ENCODE measurements around the gene CCL18.
"Not testable (repeated sequence)": the region's sequence is repeated elsewhere in the genome, so short reads cannot be mapped to it uniquely, and the experiment has no call there.

DNA sequence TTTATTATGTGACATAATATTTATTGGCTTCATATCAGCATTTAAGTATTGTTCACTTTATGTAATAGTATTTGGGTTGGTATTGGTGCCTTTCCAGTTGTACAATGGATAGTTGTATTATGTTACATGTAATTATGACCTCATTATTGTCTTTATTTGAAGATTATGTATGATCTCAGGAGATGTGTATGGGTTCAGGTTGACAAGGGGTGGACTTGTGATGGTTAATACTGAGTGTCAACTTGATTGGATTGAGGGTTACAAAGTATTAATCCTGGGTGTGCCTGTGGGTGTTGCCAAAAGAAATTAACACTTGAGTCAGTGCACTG lies 51.5 kb downstream of the CCL18 start:
- not testable (repeated sequence) for TF ChIP-seq SIN3A (conservative IDR thresholded peaks at IDR 0.05 in 1 of 2, IDR thresholded peaks at IDR 0.05 in 1 of 2; ENCODE audit: low read depth in 1 of 2, low read length in 2 of 2); CTCF (IDR thresholded peaks at IDR 0.05; ENCODE audit: control extremely low read depth in 1 of 3, insufficient read depth in 1 of 3, low read depth in 1 of 3, low read length in 3 of 3); FOSL1 (IDR thresholded peaks at IDR 0.05; ENCODE audit: insufficient read depth, low read depth, low read length); EP300 (IDR thresholded peaks at IDR 0.05; ENCODE audit: borderline replicate concordance in 1 of 2, low read depth in 2 of 2, low read length in 2 of 2); RXRA (IDR thresholded peaks at IDR 0.05; ENCODE audit: insufficient read depth, low read depth, low read length); RFX5 (IDR thresholded peaks at IDR 0.05; ENCODE audit: borderline replicate concordance, low read depth, low read length); SP1 (IDR thresholded peaks at IDR 0.05; ENCODE audit: low read depth, low read length); BCL11A (IDR thresholded peaks at IDR 0.05; ENCODE audit: low read depth in 2 of 2, low read length in 2 of 2); CEBPB (IDR thresholded peaks at IDR 0.05; ENCODE audit: low read depth, low read length); MAX (IDR thresholded peaks at IDR 0.05); JUN (IDR thresholded peaks at IDR 0.05; ENCODE audit: low read depth, low read length); HDAC6 (IDR thresholded peaks at IDR 0.05; ENCODE audit: low read depth, low read length)
- TF ChIP-seq, protein P1, sequence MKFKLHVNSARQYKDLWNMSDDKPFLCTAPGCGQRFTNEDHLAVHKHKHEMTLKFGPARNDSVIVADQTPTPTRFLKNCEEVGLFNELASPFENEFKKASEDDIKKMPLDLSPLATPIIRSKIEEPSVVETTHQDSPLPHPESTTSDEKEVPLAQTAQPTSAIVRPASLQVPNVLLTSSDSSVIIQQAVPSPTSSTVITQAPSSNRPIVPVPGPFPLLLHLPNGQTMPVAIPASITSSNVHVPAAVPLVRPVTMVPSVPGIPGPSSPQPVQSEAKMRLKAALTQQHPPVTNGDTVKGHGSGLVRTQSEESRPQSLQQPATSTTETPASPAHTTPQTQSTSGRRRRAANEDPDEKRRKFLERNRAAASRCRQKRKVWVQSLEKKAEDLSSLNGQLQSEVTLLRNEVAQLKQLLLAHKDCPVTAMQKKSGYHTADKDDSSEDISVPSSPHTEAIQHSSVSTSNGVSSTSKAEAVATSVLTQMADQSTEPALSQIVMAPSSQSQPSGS (IDR thresholded peaks at IDR 0.05; ENCODE audit: low read length), result not testable (repeated sequence)

Measured in H1 (cell line).